HCT116 (cell line): ENCODE data around the gene LILRB1. TPM values are rescaled to one million over a fixed set of nuclear protein-coding genes. Genes with fewer than 3 reads are reported as not detected.

Experiments
- ATAC-seq: fragments of 200-7000 bp; cut with Tn5 transposase; 2 replicates; pipeline ENCODE4 v1.9.1; 2020; ENCODE audit warnings: mild to moderate bottlenecking, moderate library complexity
- BruUV-seq: library from RNA; stranded (reverse); fragments of 400-500 nt; replicated peaks from 2 replicates; lab custom pipeline; 2021; lab: Mats Ljungman, UMichigan
- CTCF ChIA-PET: fragments of 300-600 bp; sonication (Branson Sonifier 250); formaldehyde crosslinking; loops from one replicate; lab custom pipeline; 2021; ENCODE audit warnings: antibody characterized with exemption; lab: Charles Lee
- POLR2A ChIA-PET: fragments of 300-600, 350-600 bp; sonication (Branson Sonifier 250); formaldehyde crosslinking; loops from one replicate; lab custom pipeline; 2021; ENCODE audit warnings: antibody characterized with exemption; lab: Charles Lee
- RAD21 ChIA-PET, 2 experiments: fragments of 300-600 bp; sonication (Branson Sonifier 250); formaldehyde crosslinking; loops; one replicate each; lab custom pipeline; 2023; ENCODE audit warnings: low total read pairs in 2 of 2; ENCODE audit not compliant: uncharacterized antibody in 2 of 2, unreplicated experiment in 2 of 2, low non-redundant PET in 1 of 2; lab: Charles Lee
- DNase-seq: peaks from one replicate; pipeline ENCODE4 v3.0.0-alpha.2; 2010; ENCODE audit warnings: low read depth, low spot score
- H2AFZ ChIP-seq: fragments of 200-600 bp; shearing (Covaris generic), sonication (generic); 2 replicates; pipeline ENCODE4 v1.6.1; 2017; ENCODE audit warnings: low read depth, mixed run types, mixed read lengths, antibody characterized with exemption, low read length; ENCODE audit not compliant: poor library complexity, severe bottlenecking
- H3K27ac ChIP-seq: 2 replicates; pipeline ENCODE4 v1.5.1; 2012; ENCODE audit warnings: low read depth, low read length
- H3K27me3 ChIP-seq: fragments of 200-600 bp; sonication (generic); 2 replicates; pipeline ENCODE4 v1.6.1; 2016; ENCODE audit warnings: mixed run types, low read length, mixed read lengths; ENCODE audit not compliant: insufficient read depth
- H3K36me3 ChIP-seq, 2 experiments: fragments of 200-500 bp in 1 of 2; fragments of 200-600 bp in 1 of 2; sonication (Bioruptor generic) in 1 of 2; sonication (generic) in 1 of 2; 2 replicates each; pipeline versions ENCODE4 v1.5.1 to v1.6.1; 2014 to 2016; ENCODE audit warnings: low read length in 2 of 2, inconsistent platforms in 1 of 2, mixed read lengths in 1 of 2, mixed run types in 1 of 2; ENCODE audit not compliant: insufficient read depth in 2 of 2, control insufficient read depth in 1 of 2
- H3K4me1 ChIP-seq, 2 experiments: fragments of 200-600 bp in 1 of 2; sonication (generic) in 1 of 2; 2 replicates each; pipeline versions ENCODE4 v1.5.1 to v1.6.1; 2012 to 2017; ENCODE audit warnings: low read length in 2 of 2, inconsistent platforms in 1 of 2, mild to moderate bottlenecking in 1 of 2, mixed read lengths in 1 of 2, mixed run types in 1 of 2, moderate library complexity in 1 of 2; ENCODE audit not compliant: insufficient read depth in 2 of 2, control insufficient read depth in 1 of 2
- H3K4me2 ChIP-seq: fragments of 200-600 bp; sonication (generic); 2 replicates; pipeline ENCODE4 v1.6.1; 2017; ENCODE audit warnings: mixed run types, low read length, mixed read lengths
- H3K4me3 ChIP-seq, 2 experiments: fragments of 200-600 bp in 1 of 2; sonication (generic) in 1 of 2; replicated peaks in 1 of 2; 2 replicates each; pipeline ENCODE4 v1.5.1; 2011 to 2016; ENCODE audit warnings: low read length in 2 of 2, control low read depth in 1 of 2, low read depth in 1 of 2, mild to moderate bottlenecking in 1 of 2, mixed read lengths in 1 of 2, mixed run types in 1 of 2
- H3K79me2 ChIP-seq: fragments of 200-600 bp; sonication (generic); 2 replicates; pipeline ENCODE4 v1.6.1; 2017; ENCODE audit warnings: mild to moderate bottlenecking, mixed run types, low read length, moderate library complexity, mixed read lengths; ENCODE audit not compliant: insufficient read depth
- H3K9ac ChIP-seq: fragments of 200-600 bp; sonication (generic); 2 replicates; pipeline ENCODE4 v1.6.1; 2016; ENCODE audit warnings: low read length, mixed read lengths
- H3K9me2 ChIP-seq: fragments of 200-600 bp; sonication (generic), shearing (Covaris generic); 2 replicates; pipeline ENCODE4 v1.6.1; 2017; ENCODE audit warnings: mixed run types, mild to moderate bottlenecking, moderate library complexity; ENCODE audit not compliant: insufficient read depth
- H3K9me3 ChIP-seq, 2 experiments: fragments of 200-500 bp in 1 of 2; fragments of 200-600 bp in 1 of 2; sonication (Bioruptor generic) in 1 of 2; sonication (generic) in 1 of 2; 2 replicates each; pipeline ENCODE4 v1.6.1; 2014 to 2017; ENCODE audit warnings: low read length in 2 of 2, mixed read lengths in 2 of 2, inconsistent platforms in 1 of 2, low read depth in 1 of 2, mild to moderate bottlenecking in 1 of 2, mixed run types in 1 of 2, moderate library complexity in 1 of 2; ENCODE audit not compliant: control insufficient read depth in 1 of 2, insufficient read depth in 1 of 2
- H4K20me1 ChIP-seq: fragments of 200-600 bp; sonication (generic), shearing (Covaris generic); 2 replicates; pipeline ENCODE4 v1.6.1; 2017; ENCODE audit warnings: mixed run types, mild to moderate bottlenecking, moderate library complexity; ENCODE audit not compliant: insufficient read depth
- CBX3 ChIP-seq: IDR thresholded peaks from 2 replicates; pipeline ENCODE4 v1.6.1; 2012; ENCODE audit warnings: low read depth
- CEBPB ChIP-seq: IDR thresholded peaks from 2 replicates; pipeline ENCODE4 v1.6.1; 2012; ENCODE audit warnings: low read depth
- EGR1 ChIP-seq: IDR thresholded peaks from 2 replicates; pipeline ENCODE4 v1.6.1; 2012; ENCODE audit warnings: low read depth
- RAD21 ChIP-seq: IDR thresholded peaks from 2 replicates; pipeline ENCODE4 v1.6.1; 2012; ENCODE audit warnings: low read depth, mild to moderate bottlenecking
- SIN3A ChIP-seq: IDR thresholded peaks from 2 replicates; pipeline ENCODE4 v1.6.1; 2012; ENCODE audit warnings: low read depth
- SP1 ChIP-seq: IDR thresholded peaks from 2 replicates; pipeline ENCODE4 v1.6.1; 2012; ENCODE audit warnings: low read depth
- intact Hi-C: fragments of 100-400 bp; cut with micrococcal nuclease; formaldehyde crosslinking; loops from 2 replicates; pipeline ENCODE4 v1.10.0; 2022
- total RNA-seq: library from RNA; stranded (reverse); gene quantifications from one replicate; pipeline ENCODE4 v1.2.1, GENCODE V29; 2021; ENCODE audit not compliant: unreplicated experiment
- TF ChIP-seq, protein P1 (sequence below): IDR thresholded peaks from 2 replicates; pipeline ENCODE4 v1.6.1; 2012
- TF ChIP-seq, protein P2 (sequence below), 3 experiments: fragments of 200-600 bp in 1 of 3; sonication (generic) in 1 of 3; IDR thresholded peaks in 2 of 3; conservative IDR thresholded peaks in 1 of 3; 2 replicates each; pipeline ENCODE4 v1.5.1; 2012 to 2017; ENCODE audit warnings: low read depth in 2 of 3, low read length in 2 of 3, antibody characterized with exemption in 1 of 3, borderline replicate concordance in 1 of 3, control low read depth in 1 of 3, mild to moderate bottlenecking in 1 of 3, mixed read lengths in 1 of 3, mixed run types in 1 of 3, moderate library complexity in 1 of 3; ENCODE audit not compliant: insufficient read depth in 1 of 3
- TF ChIP-seq, protein P3 (sequence below): IDR thresholded peaks from 2 replicates; pipeline ENCODE4 v1.6.1; 2011; ENCODE audit warnings: mild to moderate bottlenecking, low read length, moderate library complexity; ENCODE audit not compliant: insufficient replicate concordance; ENCODE audit errors: extremely low read depth

The LILRB1 gene
- total RNA-seq, 1 experiment from 2014 or later, result not detected

DNA sequence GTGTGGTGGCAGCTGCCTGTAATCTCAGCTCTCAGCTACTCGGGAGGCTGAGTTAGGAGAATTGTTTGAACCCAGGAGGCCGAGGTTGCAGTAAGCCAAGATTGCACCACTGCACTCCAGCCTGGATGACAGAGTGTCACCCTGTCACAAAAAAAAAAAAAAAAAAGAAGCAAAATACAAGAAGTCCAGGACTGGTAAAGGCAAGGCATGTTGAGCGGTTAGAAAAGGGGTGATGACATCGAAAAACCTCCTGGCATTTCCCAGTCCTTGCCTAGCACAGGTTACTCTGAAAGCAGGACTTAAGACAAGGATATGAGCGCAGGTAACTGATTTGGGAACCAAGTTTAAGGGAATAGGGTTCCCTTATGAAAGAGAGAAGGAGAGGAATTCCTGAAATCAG lies 30.0 kb downstream of the LILRB1 start:
- ChIA-PET POLR2A (no interaction called here), CTCF (interaction anchor here (3.5 kb wide), 1 partner anchor 14 kb away, joined by 12 read pairs; no protein-coding TSS in a partner anchor), RAD21 (no interaction called here)
- no peak overlapping the region for H2AFZ ChIP-seq
- H3K79me2 ChIP-seq, result no peaks in the 10 kb centered on the region
- H4K20me1 ChIP-seq, result no peaks in the 10 kb centered on the region
- H3K36me3 ChIP-seq, result no peaks in the 10 kb centered on the region
- H3K4me3 ChIP-seq, result no peak overlapping the region
- H3K27me3 ChIP-seq, result no peaks in the 10 kb centered on the region
- H3K9me2 ChIP-seq, result no peaks in the 10 kb centered on the region
- DNase-seq (no peak), ATAC-seq (no peak)
- H3K9ac ChIP-seq, result no peak overlapping the region
- no TSS peak for BruUV-seq
- intact Hi-C loops, result no loop called here
- H3K27ac ChIP-seq, result no peak overlapping the region
- no peak overlapping the region for H3K4me2 ChIP-seq
- no peaks in the 10 kb centered on the region for H3K9me3 ChIP-seq
- H3K4me1 ChIP-seq, result no peaks in the 10 kb centered on the region
- TF ChIP-seq, protein P1, sequence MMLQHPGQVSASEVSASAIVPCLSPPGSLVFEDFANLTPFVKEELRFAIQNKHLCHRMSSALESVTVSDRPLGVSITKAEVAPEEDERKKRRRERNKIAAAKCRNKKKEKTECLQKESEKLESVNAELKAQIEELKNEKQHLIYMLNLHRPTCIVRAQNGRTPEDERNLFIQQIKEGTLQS, result no peak
- TF ChIP-seq, protein P2, sequence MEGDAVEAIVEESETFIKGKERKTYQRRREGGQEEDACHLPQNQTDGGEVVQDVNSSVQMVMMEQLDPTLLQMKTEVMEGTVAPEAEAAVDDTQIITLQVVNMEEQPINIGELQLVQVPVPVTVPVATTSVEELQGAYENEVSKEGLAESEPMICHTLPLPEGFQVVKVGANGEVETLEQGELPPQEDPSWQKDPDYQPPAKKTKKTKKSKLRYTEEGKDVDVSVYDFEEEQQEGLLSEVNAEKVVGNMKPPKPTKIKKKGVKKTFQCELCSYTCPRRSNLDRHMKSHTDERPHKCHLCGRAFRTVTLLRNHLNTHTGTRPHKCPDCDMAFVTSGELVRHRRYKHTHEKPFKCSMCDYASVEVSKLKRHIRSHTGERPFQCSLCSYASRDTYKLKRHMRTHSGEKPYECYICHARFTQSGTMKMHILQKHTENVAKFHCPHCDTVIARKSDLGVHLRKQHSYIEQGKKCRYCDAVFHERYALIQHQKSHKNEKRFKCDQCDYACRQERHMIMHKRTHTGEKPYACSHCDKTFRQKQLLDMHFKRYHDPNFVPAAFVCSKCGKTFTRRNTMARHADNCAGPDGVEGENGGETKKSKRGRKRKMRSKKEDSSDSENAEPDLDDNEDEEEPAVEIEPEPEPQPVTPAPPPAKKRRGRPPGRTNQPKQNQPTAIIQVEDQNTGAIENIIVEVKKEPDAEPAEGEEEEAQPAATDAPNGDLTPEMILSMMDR (IDR thresholded peaks at IDR 0.05 in 2 of 3, conservative IDR thresholded peaks at IDR 0.05 in 1 of 3; ENCODE audit: borderline replicate concordance in 1 of 3, insufficient read depth in 1 of 3, low read depth in 2 of 3, low read length in 2 of 3), result no peak
- TF ChIP-seq SP1, result no peak
- TF ChIP-seq RAD21, result no peak
- TF ChIP-seq, protein P3, sequence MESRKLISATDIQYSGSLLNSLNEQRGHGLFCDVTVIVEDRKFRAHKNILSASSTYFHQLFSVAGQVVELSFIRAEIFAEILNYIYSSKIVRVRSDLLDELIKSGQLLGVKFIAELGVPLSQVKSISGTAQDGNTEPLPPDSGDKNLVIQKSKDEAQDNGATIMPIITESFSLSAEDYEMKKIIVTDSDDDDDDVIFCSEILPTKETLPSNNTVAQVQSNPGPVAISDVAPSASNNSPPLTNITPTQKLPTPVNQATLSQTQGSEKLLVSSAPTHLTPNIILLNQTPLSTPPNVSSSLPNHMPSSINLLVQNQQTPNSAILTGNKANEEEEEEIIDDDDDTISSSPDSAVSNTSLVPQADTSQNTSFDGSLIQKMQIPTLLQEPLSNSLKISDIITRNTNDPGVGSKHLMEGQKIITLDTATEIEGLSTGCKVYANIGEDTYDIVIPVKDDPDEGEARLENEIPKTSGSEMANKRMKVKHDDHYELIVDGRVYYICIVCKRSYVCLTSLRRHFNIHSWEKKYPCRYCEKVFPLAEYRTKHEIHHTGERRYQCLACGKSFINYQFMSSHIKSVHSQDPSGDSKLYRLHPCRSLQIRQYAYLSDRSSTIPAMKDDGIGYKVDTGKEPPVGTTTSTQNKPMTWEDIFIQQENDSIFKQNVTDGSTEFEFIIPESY, result no peak
- no peak for TF ChIP-seq CBX3
- TF ChIP-seq SIN3A, result no peak
- TF ChIP-seq EGR1, result no peak
- TF ChIP-seq CEBPB, result no peak
